ENCODE results near the gene GRIA4.

Gene GRIA4

DNA sequence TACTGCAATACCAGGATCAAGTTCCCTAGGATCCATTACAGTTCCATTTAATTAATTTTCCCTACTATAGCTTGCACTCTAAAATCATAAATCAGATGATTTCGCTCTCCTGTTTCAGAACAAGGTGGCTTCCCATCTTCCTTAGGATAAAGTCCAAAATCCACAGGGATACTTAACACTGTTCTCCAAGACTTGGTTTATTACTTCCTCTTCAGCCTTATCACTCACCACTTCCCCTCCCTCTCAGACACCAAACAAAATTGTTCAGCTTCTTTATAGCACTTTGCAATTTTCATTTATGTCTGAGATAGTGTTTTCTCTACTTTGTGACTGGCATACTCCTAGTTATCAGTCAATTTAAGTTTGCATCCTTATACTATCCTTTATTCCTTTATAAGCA, 124.6 kb downstream of the GRIA4 start:
- no peak overlapping the region for H3K27ac ChIP-seq (ENCODE audit: extremely low read depth, low read depth, low read length)
- H3K4me3 ChIP-seq (ENCODE audit: low read depth, low read length): no peak overlapping the region
- TF ChIP-seq ZNF184 (tag by site-specific recombination; IDR thresholded peaks at IDR 0.05) (no peak), ZNF221 (tag by site-specific recombination; IDR thresholded peaks at IDR 0.05; ENCODE audit: borderline replicate concordance) (no peak), ZNF394 (tag by site-specific recombination; IDR thresholded peaks at IDR 0.05; ENCODE audit: borderline replicate concordance) (no peak), KLF9 (tag by site-specific recombination; IDR thresholded peaks at IDR 0.05; ENCODE audit: low read depth) (no peak), ZNF274 (IDR thresholded peaks at IDR 0.05; ENCODE audit: low read length) (no peak), ZNF274 (tag by site-specific recombination; IDR thresholded peaks at IDR 0.05; ENCODE audit: borderline replicate concordance) (no peak), ZNF23 (tag by site-specific recombination; IDR thresholded peaks at IDR 0.05; ENCODE audit: borderline replicate concordance) (no peak), ZNF114 (tag by site-specific recombination; IDR thresholded peaks at IDR 0.05) (no peak), ZNF555 (tag by site-specific recombination; conservative IDR thresholded peaks at IDR 0.05) (no peak), YY2 (tag by site-specific recombination; IDR thresholded peaks at IDR 0.05) (no peak), HOXD13 (CRISPR knock-in tag; IDR thresholded peaks at IDR 0.05; ENCODE audit: borderline replicate concordance) (no peak), ZBTB8A (tag by site-specific recombination; IDR thresholded peaks at IDR 0.05) (no peak), ZNF558 (tag by site-specific recombination; IDR thresholded peaks at IDR 0.05) (no peak), ZNF175 (tag by site-specific recombination; IDR thresholded peaks at IDR 0.05) (no peak), ZNF266 (tag by site-specific recombination; IDR thresholded peaks at IDR 0.05; ENCODE audit: low read depth) (no peak), ZNF529 (tag by site-specific recombination; IDR thresholded peaks at IDR 0.05; ENCODE audit: insufficient replicate concordance) (no peak)
- TF ChIP-seq, protein P1, sequence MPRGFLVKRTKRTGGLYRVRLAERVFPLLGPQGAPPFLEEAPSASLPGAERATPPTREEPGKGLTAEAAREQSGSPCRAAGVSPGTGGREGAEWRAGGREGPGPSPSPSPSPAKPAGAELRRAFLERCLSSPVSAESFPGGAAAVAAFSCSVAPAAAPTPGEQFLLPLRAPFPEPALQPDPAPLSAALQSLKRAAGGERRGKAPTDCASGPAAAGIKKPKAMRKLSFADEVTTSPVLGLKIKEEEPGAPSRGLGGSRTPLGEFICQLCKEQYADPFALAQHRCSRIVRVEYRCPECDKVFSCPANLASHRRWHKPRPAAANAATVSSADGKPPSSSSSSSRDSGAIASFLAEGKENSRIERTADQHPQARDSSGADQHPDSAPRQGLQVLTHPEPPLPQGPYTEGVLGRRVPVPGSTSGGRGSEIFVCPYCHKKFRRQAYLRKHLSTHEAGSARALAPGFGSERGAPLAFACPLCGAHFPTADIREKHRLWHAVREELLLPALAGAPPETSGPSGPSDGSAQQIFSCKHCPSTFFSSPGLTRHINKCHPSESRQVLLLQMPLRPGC (tag by site-specific recombination; IDR thresholded peaks at IDR 0.05): no peak
- TF ChIP-seq, protein P2, sequence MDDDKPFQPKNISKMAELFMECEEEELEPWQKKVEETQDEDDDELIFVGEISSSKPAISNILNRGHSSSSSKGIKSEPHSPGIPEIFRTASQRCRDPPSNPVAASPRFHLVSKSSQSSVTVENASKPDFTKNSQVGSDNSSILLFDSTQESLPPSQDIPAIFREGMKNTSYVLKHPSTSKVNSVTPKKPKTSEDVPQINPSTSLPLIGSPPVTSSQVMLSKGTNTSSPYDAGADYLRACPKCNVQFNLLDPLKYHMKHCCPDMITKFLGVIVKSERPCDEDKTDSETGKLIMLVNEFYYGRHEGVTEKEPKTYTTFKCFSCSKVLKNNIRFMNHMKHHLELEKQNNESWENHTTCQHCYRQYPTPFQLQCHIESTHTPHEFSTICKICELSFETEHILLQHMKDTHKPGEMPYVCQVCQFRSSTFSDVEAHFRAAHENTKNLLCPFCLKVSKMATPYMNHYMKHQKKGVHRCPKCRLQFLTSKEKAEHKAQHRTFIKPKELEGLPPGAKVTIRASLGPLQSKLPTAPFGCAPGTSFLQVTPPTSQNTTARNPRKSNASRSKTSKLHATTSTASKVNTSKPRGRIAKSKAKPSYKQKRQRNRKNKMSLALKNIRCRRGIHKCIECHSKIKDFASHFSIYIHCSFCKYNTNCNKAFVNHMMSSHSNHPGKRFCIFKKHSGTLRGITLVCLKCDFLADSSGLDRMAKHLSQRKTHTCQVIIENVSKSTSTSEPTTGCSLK (tag by site-specific recombination; IDR thresholded peaks at IDR 0.05): no peak
- TF ChIP-seq, protein P3, sequence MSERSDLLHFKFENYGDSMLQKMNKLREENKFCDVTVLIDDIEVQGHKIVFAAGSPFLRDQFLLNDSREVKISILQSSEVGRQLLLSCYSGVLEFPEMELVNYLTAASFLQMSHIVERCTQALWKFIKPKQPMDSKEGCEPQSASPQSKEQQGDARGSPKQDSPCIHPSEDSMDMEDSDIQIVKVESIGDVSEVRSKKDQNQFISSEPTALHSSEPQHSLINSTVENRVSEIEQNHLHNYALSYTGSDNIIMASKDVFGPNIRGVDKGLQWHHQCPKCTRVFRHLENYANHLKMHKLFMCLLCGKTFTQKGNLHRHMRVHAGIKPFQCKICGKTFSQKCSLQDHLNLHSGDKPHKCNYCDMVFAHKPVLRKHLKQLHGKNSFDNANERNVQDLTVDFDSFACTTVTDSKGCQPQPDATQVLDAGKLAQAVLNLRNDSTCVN (tag by site-specific recombination; optimal IDR thresholded peaks at IDR 0.05): no peak
- TF ChIP-seq, protein P4, sequence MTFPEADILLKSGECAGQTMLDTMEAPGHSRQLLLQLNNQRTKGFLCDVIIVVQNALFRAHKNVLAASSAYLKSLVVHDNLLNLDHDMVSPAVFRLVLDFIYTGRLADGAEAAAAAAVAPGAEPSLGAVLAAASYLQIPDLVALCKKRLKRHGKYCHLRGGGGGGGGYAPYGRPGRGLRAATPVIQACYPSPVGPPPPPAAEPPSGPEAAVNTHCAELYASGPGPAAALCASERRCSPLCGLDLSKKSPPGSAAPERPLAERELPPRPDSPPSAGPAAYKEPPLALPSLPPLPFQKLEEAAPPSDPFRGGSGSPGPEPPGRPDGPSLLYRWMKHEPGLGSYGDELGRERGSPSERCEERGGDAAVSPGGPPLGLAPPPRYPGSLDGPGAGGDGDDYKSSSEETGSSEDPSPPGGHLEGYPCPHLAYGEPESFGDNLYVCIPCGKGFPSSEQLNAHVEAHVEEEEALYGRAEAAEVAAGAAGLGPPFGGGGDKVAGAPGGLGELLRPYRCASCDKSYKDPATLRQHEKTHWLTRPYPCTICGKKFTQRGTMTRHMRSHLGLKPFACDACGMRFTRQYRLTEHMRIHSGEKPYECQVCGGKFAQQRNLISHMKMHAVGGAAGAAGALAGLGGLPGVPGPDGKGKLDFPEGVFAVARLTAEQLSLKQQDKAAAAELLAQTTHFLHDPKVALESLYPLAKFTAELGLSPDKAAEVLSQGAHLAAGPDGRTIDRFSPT (tag by site-specific recombination; IDR thresholded peaks at IDR 0.05): no peak
- TF ChIP-seq, protein P5, sequence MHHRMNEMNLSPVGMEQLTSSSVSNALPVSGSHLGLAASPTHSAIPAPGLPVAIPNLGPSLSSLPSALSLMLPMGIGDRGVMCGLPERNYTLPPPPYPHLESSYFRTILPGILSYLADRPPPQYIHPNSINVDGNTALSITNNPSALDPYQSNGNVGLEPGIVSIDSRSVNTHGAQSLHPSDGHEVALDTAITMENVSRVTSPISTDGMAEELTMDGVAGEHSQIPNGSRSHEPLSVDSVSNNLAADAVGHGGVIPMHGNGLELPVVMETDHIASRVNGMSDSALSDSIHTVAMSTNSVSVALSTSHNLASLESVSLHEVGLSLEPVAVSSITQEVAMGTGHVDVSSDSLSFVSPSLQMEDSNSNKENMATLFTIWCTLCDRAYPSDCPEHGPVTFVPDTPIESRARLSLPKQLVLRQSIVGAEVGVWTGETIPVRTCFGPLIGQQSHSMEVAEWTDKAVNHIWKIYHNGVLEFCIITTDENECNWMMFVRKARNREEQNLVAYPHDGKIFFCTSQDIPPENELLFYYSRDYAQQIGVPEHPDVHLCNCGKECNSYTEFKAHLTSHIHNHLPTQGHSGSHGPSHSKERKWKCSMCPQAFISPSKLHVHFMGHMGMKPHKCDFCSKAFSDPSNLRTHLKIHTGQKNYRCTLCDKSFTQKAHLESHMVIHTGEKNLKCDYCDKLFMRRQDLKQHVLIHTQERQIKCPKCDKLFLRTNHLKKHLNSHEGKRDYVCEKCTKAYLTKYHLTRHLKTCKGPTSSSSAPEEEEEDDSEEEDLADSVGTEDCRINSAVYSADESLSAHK (tag by site-specific recombination; IDR thresholded peaks at IDR 0.05): no peak
- H3K4me1 ChIP-seq (ENCODE audit: control insufficient read depth, insufficient read depth, low read length): no peaks in the 10 kb centered on the region
- no peaks in the 10 kb centered on the region for H3K36me3 ChIP-seq (ENCODE audit: control insufficient read depth in 2 of 2, insufficient read depth in 1 of 2, low read length in 2 of 2)
- CTCF ChIA-PET: interaction anchor here (0.7 kb wide), 1 partner anchor 34 kb away, joined by 3 read pairs; no protein-coding TSS in a partner anchor
- POLR2A ChIA-PET: no interaction called here
- no peaks in the 10 kb centered on the region for H3K9me3 ChIP-seq (ENCODE audit: control insufficient read depth, insufficient read depth, low read depth, low read length)

All from HEK293 (cell line).